Measurements from ENCODE around the gene KIF17. TPM values are rescaled to one million over a fixed set of nuclear protein-coding genes. Genes with fewer than 3 reads are reported as not detected.

Gene KIF17
- total RNA-seq, 2 experiments from 2014 or later = not detected

DNA sequence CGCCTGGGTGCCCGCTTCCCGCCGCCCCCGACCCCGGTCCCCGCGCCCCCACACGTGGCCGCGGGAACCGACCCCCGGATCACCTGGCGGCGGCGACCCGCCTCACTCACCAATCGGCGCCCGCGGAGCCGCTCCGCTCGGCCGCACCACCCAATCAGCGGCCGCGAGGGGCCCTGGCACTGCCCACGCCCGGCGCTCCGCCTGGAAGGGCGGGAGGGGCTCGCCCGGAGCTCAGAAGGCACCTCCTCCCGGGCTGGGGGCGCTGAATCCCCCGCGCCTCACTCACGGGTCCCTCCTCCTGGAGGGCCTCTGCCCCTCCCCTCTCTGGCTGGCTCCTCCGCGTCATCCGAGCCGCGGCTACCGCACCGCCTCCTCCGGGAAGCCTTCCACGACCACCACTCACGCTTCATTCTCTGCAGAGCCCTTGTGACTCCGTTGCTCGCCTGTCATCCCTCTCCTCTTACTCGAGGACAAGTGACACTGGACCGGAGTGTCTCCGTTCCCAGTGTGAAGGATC, 14.3 kb upstream of the KIF17 start:
- Mint-ChIP-seq H3K4me3 (peak overlapping the region; percentile 75), H3K27me3 (peaks cover 41% of the 10 kb centered on the region), H3K27ac (no peak overlapping the region), H3K4me1 (peaks cover 19% of the 10 kb centered on the region), H3K36me3 (ENCODE audit: low read depth) (peaks cover 8% of the 10 kb centered on the region), H3K9me3 (no peaks in the 10 kb centered on the region)
- POLR2A ChIA-PET = interaction anchor here (0.6 kb wide), 1 partner anchor 54 kb away, joined by 3 read pairs; no protein-coding TSS in a partner anchor
- CTCF ChIA-PET = interaction anchor here (1.1 to 2.7 kb wide), 2 partner anchors 35 to 463 kb away, joined by 4 to 9 read pairs; no protein-coding TSS in a partner anchor
- DNase-seq = peak; percentile 43

DNA sequence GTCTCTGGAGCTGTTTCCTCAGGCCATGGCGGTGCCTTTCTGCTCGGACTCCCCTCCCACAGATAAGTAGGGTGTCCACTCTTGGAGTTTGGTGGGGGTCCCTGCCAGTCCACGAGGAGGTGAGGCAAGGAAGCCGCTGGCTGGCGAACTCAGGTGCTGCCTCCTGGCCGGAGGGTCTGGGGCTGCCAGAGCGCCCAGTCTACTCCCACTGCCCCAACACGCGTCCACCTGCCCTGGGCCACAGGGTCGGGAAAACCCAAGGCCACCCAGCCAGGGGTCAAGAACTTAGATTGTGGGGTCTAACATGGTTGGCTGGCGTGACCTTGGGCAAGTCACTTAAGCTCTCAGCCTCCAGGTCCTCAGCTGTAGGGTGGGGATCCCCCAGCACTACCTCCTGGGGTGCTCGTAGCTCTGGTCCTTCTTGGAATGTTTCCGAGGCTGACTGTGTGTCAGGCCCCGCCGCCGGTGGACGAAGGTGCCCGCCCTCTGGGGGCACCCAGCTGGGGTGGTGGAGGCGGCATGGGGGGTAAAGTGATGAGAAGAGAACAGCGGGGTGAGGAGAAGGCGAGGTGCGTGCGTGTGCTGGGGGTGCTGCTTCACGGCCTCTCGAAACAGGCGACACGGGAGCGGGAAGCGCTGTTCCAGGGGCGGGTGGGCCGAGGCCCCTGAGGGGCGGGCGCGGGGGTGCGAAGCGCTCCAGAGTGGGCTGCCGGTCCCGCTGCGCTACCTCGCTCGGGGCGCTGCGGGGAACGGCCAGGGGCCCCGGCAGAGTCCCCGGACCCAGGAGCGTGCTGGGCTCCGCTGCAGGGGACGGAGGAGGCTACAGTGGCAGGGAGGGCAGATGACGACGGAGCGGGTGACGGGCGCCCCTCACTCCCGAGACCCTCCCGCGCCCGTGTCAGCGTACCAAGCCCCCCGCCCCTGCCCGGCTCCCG, 13.5 kb upstream of the KIF17 start:
- H3K4me3 Mint-ChIP-seq = peak overlapping the region; percentile 60
- ChIA-PET POLR2A (interaction anchor here (0.7 to 1.6 kb wide), 3 partner anchors 31 to 70 kb away, joined by 3 to 7 read pairs (median 3); partner anchors contain the start of gene HP1BP3), CTCF (interaction anchor here (2.7 kb wide), 1 partner anchor 34 kb away, joined by 9 read pairs; no protein-coding TSS in a partner anchor)
- peaks cover 19% of the 10 kb centered on the region for H3K4me1 Mint-ChIP-seq
- peaks cover 41% of the 10 kb centered on the region for H3K27me3 Mint-ChIP-seq
- H3K9me3 Mint-ChIP-seq = no peaks in the 10 kb centered on the region
- H3K36me3 Mint-ChIP-seq (ENCODE audit: low read depth) = peaks cover 7% of the 10 kb centered on the region
- H3K27ac Mint-ChIP-seq = no peak overlapping the region
- DNase-seq = no peak

DNA sequence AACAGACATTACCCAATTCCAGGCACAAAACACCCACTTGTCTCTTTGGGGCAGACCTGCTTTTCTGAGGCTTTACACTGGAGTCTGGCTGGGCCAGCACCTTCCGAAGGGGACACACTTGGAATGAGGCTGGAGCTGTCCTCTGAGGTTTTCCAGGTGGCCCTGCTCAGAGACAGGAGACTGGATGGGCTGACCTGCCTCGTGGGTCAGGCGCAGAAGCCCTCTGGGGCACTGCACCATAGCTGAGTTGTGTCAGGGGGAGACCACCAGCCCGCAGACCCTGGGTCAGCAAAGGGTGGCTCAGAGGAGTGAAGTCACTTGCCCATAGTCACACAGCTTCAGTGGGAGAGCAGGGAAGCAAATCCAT, 12.9 kb upstream of the KIF17 start:
- Mint-ChIP-seq H3K27ac (no peak overlapping the region), H3K27me3 (peaks cover 41% of the 10 kb centered on the region), H3K4me1 (peaks cover 19% of the 10 kb centered on the region), H3K9me3 (no peaks in the 10 kb centered on the region), H3K36me3 (ENCODE audit: low read depth) (peaks cover 3% of the 10 kb centered on the region), H3K4me3 (peak overlapping the region; percentile 30)
- CTCF ChIA-PET = interaction anchor here (2.7 kb wide), 1 partner anchor 34 kb away, joined by 9 read pairs; no protein-coding TSS in a partner anchor
- DNase-seq = no peak
- POLR2A ChIA-PET = interaction anchor here (1.0 to 1.6 kb wide), 3 partner anchors 11 to 56 kb away, joined by 3 to 7 read pairs (median 3); partner anchors contain the start of gene HP1BP3

DNA sequence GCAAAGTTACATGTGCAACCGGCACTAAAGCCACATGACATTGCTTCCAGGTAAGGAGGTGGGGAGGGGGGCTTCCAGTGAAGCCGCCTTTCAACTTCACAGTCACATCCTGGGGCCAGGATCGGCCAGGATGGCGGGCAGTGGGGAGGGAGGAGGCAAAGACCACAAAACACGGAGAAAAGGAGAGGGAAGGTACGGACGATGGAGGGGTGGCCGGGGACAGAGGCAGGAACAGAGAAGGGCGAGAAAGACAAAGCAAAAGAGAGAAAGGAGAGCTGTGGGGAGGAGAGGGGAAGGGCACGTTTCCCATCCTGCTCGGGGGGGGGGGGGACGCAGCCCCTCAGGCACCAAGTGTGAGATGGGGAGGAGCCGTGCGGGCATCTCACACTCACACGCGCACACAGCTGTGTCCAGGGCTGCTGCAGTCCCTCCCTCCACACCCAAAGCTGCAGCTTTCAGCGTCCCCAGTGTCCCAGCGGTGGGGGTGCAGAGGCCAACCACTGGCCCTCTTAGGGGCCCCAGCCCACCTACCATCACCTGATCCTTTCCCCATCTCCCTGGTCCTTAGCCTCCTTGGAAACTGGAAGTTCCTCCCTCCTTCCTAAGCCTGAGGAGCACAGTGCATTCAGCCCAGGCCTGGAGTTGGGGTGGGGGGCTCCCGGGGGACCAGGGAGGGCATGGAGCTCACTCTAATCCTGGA, 12.3 kb upstream of the KIF17 start:
- Mint-ChIP-seq H3K36me3 (ENCODE audit: low read depth) (no peaks in the 10 kb centered on the region), H3K4me3 (no peak overlapping the region), H3K27ac (no peak overlapping the region), H3K9me3 (no peaks in the 10 kb centered on the region), H3K4me1 (peaks cover 19% of the 10 kb centered on the region), H3K27me3 (peaks cover 41% of the 10 kb centered on the region)
- ChIA-PET POLR2A (interaction anchor here (1.0 to 1.6 kb wide), 3 partner anchors 11 to 57 kb away, joined by 3 to 7 read pairs (median 3); partner anchors contain the start of gene HP1BP3), CTCF (interaction anchor here (2.7 kb wide), 1 partner anchor 33 kb away, joined by 9 read pairs; no protein-coding TSS in a partner anchor)
- DNase-seq = no peak

DNA sequence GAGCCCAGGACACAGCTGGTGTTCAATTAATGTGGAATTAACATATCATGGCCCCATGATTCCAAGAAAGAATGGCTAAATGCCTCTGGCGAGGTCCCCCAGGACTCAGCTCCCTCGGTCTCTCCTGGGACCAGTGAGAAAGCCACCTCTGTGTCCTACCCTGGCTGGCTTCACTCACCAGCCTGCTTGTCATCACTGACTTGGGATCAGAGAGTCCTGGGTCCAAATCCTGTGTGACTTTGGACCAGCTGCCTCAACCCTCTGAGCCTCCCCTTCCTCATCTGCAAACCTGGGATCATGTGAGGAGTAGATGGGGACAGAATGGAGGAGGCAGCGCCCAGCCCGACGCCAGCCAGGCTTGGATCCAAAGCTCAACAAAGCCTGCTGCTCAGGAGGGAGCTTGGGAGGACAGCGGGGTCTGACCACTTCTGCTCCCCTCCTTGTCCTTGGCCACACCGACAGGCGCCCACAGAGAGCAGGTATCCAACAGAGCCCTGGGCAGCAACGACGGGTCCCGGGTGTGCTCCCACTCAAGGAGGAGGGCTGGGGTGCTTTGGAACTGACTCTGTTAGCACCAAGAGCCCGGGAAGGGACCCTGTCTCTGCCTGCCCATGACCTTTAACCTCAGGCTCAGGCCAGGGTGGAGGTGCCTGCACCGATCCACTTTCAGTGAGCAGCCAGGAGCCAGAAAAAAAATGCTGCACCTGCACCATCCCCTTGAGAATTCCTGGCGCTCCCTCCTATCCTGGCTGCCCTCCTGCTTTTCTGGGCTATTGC, 11.5 kb upstream of the KIF17 start:
- CTCF ChIA-PET = interaction anchor here (1.1 to 1.6 kb wide), 2 partner anchors 32 to 35 kb away, joined by 3 to 7 read pairs; no protein-coding TSS in a partner anchor
- POLR2A ChIA-PET = interaction anchor here (1.6 kb wide), 1 partner anchor 58 kb away, joined by 7 read pairs; the partner anchor contains the start of gene HP1BP3
- no peak for DNase-seq
- Mint-ChIP-seq H3K4me1 (peaks cover 19% of the 10 kb centered on the region), H3K27me3 (peaks cover 41% of the 10 kb centered on the region), H3K27ac (no peak overlapping the region), H3K36me3 (ENCODE audit: low read depth) (no peaks in the 10 kb centered on the region), H3K9me3 (no peaks in the 10 kb centered on the region), H3K4me3 (no peak overlapping the region)

DNA sequence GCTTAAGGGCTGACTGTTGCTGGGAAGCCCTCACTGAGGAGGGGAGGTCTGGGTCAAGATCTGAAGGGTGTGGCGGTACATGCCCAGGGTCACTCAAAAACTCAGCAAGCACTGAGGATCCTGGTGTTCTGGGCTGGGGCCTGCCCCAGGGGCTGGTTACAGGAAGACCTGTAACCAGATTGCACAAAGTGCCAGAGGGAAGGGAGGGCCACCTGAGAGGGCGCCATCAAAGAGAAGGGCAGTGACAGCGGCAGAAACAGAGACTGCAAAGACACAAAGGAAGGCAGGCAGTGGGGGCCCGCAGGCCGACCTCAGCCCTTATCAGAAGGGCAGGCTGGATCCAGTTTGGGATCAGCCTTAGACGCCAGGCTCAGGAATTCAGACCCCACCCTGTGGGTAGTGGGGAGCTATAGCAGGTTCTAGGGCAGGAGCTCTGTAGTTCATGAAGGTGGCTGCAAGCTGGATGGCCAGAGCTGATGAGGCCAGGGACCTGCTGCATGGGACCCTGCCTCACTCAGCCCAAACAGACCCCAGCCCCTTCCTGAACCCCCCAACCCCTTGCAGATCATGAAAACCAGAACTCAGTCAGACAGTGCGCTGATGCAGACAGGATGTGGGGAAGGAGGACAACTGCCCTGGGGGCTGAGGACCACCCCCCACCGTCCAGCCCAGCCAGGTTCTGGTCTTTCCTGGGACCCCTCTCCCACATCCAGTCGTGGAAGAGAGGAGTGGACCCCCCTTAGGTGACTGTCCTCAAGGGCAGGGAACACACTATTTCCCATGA, 10.8 kb upstream of the KIF17 start:
- POLR2A ChIA-PET = no interaction called here
- H3K4me1 Mint-ChIP-seq = peaks cover 19% of the 10 kb centered on the region
- no peak overlapping the region for H3K27ac Mint-ChIP-seq
- peak; percentile 12 for DNase-seq
- H3K9me3 Mint-ChIP-seq = no peaks in the 10 kb centered on the region
- H3K36me3 Mint-ChIP-seq (ENCODE audit: low read depth) = no peaks in the 10 kb centered on the region
- CTCF ChIA-PET = interaction anchor here (0.6 to 1.6 kb wide), 3 partner anchors 32 to 623 kb away, joined by 3 to 7 read pairs (median 3); no protein-coding TSS in a partner anchor
- peaks cover 41% of the 10 kb centered on the region for H3K27me3 Mint-ChIP-seq
- H3K4me3 Mint-ChIP-seq = no peak overlapping the region

DNA sequence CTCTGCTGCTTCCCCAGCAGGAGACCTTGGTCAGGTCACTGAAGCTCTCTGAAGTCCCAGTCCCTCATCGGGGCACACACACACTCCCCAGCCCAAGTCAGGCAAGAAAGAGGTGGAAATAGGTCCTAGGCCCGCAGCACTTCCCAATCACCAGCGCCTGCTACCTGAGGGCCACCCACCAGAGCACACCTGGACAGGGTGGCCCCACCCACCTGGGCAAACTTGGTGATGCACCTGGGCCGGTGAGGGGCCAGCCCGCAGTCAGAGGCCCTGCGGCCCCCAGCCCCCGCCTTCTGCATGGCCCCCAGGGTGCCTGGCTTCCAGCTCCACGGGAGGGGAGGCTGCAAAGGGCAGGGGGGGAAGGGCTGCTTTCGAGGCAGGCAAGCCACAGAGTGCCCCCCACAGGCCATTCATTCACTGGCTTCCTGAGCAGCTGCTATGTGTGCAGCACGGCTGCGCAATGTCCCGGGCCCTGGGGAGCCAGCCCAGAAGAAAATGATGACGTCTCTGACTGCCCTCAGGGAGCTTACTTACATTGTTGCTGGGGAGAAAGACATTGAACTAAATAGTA, 10.0 kb upstream of the KIF17 start:
- peak; percentile 15 for DNase-seq
- Mint-ChIP-seq H3K4me1 (peaks cover 12% of the 10 kb centered on the region), H3K4me3 (no peak overlapping the region), H3K9me3 (no peaks in the 10 kb centered on the region), H3K36me3 (ENCODE audit: low read depth) (no peaks in the 10 kb centered on the region), H3K27me3 (peaks cover 35% of the 10 kb centered on the region), H3K27ac (no peak overlapping the region)
- ChIA-PET POLR2A (interaction anchor here (1.1 kb wide), 1 partner anchor 10 kb away, joined by 4 read pairs; no protein-coding TSS in a partner anchor), CTCF (interaction anchor here (0.6 to 1.6 kb wide), 2 partner anchors 31 to 624 kb away, joined by 3 to 7 read pairs; no protein-coding TSS in a partner anchor)

DNA sequence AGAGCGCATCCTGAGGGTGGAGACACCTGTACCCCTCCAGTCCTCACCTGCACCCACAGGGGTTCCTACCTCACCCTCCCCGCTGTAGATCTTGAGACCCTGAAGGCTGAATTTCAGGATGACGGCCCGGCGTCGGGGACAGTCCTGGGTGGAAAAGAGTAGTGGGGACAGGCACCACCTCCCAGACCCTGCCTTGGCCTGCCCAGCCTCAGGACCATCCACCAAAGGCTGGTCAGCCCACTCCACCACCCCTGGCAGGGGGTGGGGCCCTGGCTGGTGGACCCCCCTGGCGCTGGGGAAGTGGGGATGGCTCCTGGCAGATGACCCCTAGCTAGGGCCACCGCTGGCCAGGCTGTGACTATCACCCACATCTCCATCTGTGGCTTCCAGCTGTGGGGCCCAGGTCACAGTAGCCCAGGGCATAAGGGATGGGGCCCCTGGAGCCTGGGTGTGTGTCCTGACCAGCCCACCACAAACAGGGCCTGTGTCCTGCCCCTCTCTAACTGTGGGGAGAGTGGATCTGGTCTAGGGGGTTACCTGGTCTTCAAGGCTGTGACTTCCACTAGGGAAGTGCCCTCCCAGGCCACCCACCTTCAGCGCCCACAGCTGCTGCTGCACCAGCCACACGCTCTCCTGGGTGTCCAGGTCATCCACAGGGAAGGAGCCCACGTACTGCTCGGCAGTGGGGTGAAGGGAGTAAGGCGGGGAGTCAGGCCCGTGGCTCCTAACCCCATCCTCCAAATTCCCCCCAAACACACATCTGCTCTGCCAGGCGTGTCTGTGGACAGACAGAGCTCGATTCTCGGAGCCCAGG, 9.3 kb upstream of the KIF17 start:
- Mint-ChIP-seq H3K27ac (no peak overlapping the region), H3K27me3 (peaks cover 29% of the 10 kb centered on the region), H3K36me3 (ENCODE audit: low read depth) (no peaks in the 10 kb centered on the region), H3K4me3 (no peak overlapping the region), H3K4me1 (peaks cover 5% of the 10 kb centered on the region), H3K9me3 (no peaks in the 10 kb centered on the region)
- DNase-seq = peak; percentile 14
- CTCF ChIA-PET = no interaction called here
- POLR2A ChIA-PET = interaction anchor here (0.6 to 1.1 kb wide), 2 partner anchors 10 to 22 kb away, joined by 3 to 4 read pairs; no protein-coding TSS in a partner anchor

DNA sequence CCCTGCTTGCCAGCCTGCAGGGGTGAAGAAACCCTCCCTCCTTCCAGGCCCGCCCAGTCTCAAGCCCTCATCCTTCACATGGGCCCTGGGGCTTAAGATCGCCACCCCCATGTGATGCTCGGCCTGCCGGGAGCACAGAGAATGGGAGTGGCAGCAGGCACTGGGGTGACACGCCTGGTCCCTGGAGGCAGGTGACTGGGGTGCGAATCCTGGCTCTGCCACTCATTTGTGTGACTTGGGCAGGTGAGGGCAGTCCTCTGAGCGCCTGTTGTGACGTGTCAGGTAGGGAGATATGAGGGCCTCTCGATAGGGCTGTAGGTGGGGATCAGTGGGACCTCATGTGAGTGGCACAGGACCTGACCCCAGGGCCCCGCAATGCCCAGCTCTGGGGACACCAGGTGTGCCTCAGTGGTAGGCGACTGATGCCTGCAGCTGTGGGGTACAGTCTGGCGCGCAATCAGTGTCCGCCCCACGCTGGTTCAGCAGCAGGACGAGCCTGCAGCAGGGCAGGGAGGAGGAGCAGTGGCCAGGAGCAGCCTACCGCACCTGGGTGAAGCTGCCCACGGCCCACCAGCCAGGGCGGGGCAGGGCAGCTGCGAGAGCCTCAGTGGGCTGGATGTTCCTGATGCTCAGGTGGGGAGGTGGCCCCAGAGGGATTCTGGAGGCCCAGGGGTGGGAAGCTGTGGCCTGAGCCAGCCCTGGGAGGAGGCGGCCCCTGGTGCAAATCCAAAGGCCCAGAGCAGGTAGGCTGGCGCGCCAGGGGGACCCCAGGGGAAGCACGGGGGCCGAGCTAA, 8.5 kb upstream of the KIF17 start:
- ChIA-PET POLR2A (interaction anchor here (1.1 kb wide), 1 partner anchor 11 kb away, joined by 4 read pairs; no protein-coding TSS in a partner anchor), CTCF (no interaction called here)
- no peaks in the 10 kb centered on the region for H3K9me3 Mint-ChIP-seq
- H3K4me3 Mint-ChIP-seq = no peak overlapping the region
- no peaks in the 10 kb centered on the region for H3K36me3 Mint-ChIP-seq (ENCODE audit: low read depth)
- H3K27ac Mint-ChIP-seq = no peak overlapping the region
- H3K27me3 Mint-ChIP-seq = peaks cover 27% of the 10 kb centered on the region
- DNase-seq = peak; percentile 14
- peaks cover 4% of the 10 kb centered on the region for H3K4me1 Mint-ChIP-seq
